Pancreas (tissue), 10 donors: ENCODE data around the gene BTN1A1. TPM values are rescaled to one million over a fixed set of nuclear protein-coding genes. Genes with fewer than 3 reads are reported as not detected.
"Not testable (repeated sequence)": the region's sequence is repeated elsewhere in the genome, so short reads cannot be mapped to it uniquely, and the experiment has no call there.

Source experiments
- ATAC-seq, 4 donors: fragments of 200-7000 bp; cut with Tn5 transposase; one replicate each; pipeline versions ENCODE4 v1.8.0 to v1.9.1; 2020; ENCODE audit warnings: mild to moderate bottlenecking in 4 of 4, moderate library complexity in 4 of 4
- DNase-seq, 6 donors: peaks; one replicate each; pipeline ENCODE4 v3.0.0-alpha.2; 2020
- FAIRE-seq: peaks from 2 replicates; lab custom pipeline; 2012; peaks lifted over from hg19 to GRCh38; lab: Jason Lieb, UNC
- H3K27ac ChIP-seq, 4 donors: fragments of 200-600 bp; sonication (generic); 1 replicate in 3 of 4; 2 replicates in 1 of 4; pipeline versions ENCODE4 v1.5.0 to v1.8.0; 2020
- H3K27me3 ChIP-seq, 4 donors: fragments of 200-600 bp; one replicate each; pipeline ENCODE4 v1.8.0; 2021
- H3K36me3 ChIP-seq, 3 donors: fragments of 200-600 bp; sonication (generic) in 1 of 3; one replicate each; pipeline versions ENCODE4 v1.5.0 to v1.8.0; 2020 to 2021
- H3K4me1 ChIP-seq, 3 donors: fragments of 200-600 bp; one replicate each; pipeline ENCODE4 v1.8.0; 2021
- H3K4me3 ChIP-seq, 4 donors: fragments of 200-600 bp; sonication (generic) in 2 of 4; one replicate each; pipeline versions ENCODE4 v1.5.0 to v1.8.0; 2020 to 2021
- H3K9me3 ChIP-seq, 4 donors: fragments of 200-600 bp; one replicate each; pipeline ENCODE4 v1.8.0; 2021
- WGBS, 2 donors: extraction: QIAGEN DNeasy Blood & Tissue Kit; methylation state at CpG; one replicate each; pipeline ENCODE4 v1.1.7; 2013; 5-methylcytosine and 5-hydroxymethylcytosine counted together
- intact Hi-C, 3 donors: fragments of 100-400 bp; cut with DNase I; formaldehyde crosslinking; loops; one replicate each; pipeline versions ENCODE4 v1.11.1 to v1.14.2; 2022
- polyA plus RNA-seq, 2 donors: library from polyadenylated mRNA; stranded (reverse); fragments of 200-250 nt; gene quantifications; one replicate each; pipeline ENCODE4 v1.2.3, GENCODE V29; 2013
- total RNA-seq, 6 donors: library from RNA; stranded (reverse); fragmentation: NEBNext Ultra II Directional in 4 of 6; extraction: Animal tissue kit (Norgen Biotek cat#: 25700) in 4 of 6; gene quantifications; one replicate each; pipeline versions ENCODE4 v1.2.1 to v1.2.4, GENCODE V29; 2021 to 2023
- TF ChIP-seq, protein P1 (sequence below), 4 donors: fragments of 200-600 bp; sonication (generic) in 3 of 4; IDR thresholded peaks; one replicate each; pipeline versions ENCODE4 v1.5.0 to v1.8.0; 2021; ENCODE audit warnings: antibody characterized with exemption in 4 of 4
- donor health status: healthy with polysubstance abuse.
- donor health status: DM: no; HTN: no; CAD: no; lungs with moderate emphysema.
- donor health status: DM: no; HTN: no; CAD: no.
- donor health status: control.
- donor health status: control.
- donor health status: Bipolar disorder and iron deficiency.
- donor health status: DM: yes; HTN: yes; CAD: no.
- donor health status: DM: no; HTN: no; CAD: no.
- donor health status: DM: no; HTN: no; CAD: no.
- donor health status: DM: yes; HTN: yes; CAD: no.

Gene BTN1A1
- total and polyA plus RNA-seq, 8 donors, result not detected

DNA sequence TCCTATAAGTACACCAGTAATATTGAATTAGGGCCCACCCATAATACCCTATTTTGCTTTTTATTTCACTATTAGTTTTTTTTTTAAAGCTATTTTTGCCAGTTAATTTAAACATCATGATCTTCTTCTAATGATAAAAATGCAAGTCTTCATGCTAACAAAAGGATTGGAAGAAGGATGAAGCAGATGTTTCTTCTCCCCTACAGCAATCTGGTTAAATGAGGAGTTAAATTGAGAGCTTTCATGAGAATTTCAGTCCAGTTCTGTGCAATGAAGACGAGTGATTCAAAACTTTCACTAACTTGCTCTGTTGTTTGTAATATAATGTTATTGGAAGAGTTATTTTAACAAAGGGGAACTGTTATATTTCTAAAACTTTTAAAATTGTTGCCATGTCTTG is 41.5 kb downstream of the BTN1A1 start:
- WGBS, 2 donors, result 74 to 82% methylated on average over 1 of the region's 1 CpG
- no peaks in the 10 kb centered on the region for H3K27me3 ChIP-seq
- H3K4me1 ChIP-seq, result peaks cover 0 to 5% (median 3%) of the 10 kb centered on the region in 3 donors
- no peak overlapping the region for H3K27ac ChIP-seq
- no peak overlapping the region for H3K4me3 ChIP-seq
- no peaks in the 10 kb centered on the region for H3K9me3 ChIP-seq
- peaks cover 0 to 8% (median 0%) of the 10 kb centered on the region in 3 donors for H3K36me3 ChIP-seq
- TF ChIP-seq, protein P1, sequence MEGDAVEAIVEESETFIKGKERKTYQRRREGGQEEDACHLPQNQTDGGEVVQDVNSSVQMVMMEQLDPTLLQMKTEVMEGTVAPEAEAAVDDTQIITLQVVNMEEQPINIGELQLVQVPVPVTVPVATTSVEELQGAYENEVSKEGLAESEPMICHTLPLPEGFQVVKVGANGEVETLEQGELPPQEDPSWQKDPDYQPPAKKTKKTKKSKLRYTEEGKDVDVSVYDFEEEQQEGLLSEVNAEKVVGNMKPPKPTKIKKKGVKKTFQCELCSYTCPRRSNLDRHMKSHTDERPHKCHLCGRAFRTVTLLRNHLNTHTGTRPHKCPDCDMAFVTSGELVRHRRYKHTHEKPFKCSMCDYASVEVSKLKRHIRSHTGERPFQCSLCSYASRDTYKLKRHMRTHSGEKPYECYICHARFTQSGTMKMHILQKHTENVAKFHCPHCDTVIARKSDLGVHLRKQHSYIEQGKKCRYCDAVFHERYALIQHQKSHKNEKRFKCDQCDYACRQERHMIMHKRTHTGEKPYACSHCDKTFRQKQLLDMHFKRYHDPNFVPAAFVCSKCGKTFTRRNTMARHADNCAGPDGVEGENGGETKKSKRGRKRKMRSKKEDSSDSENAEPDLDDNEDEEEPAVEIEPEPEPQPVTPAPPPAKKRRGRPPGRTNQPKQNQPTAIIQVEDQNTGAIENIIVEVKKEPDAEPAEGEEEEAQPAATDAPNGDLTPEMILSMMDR (IDR thresholded peaks at IDR 0.05), result no peak
- ATAC-seq, result no peak
- no peak for DNase-seq
- intact Hi-C loops, result no loop called here
- no peak for FAIRE-seq

DNA sequence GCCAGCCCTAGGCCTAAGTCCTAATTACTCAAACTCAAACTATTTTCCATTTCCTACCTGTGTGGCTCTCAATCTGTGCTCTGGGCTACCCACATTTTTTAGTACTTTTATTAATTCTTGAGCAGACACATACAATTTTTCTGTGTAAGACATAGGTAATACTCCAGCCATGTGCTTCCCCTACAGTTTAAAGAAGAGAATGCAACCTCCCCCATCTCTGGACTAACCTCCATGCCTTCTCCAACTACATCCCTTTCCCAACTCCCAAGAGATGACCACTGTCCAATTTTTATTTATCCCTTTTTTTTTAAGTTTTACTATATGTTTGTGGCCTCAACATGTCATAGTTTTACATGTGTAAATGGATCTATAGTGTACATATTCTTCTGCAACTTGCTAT is 43.9 kb downstream of the BTN1A1 start:
- no peak overlapping the region for H3K27ac ChIP-seq
- no peaks in the 10 kb centered on the region for H3K27me3 ChIP-seq
- DNase-seq (no peak), FAIRE-seq (no peak), ATAC-seq (peak in 1 of 4 donors; percentile 38)
- peaks cover 0 to 4% (median 0%) of the 10 kb centered on the region in 3 donors for H3K4me1 ChIP-seq
- intact Hi-C loops, result no loop called here
- TF ChIP-seq, protein P1 (IDR thresholded peaks at IDR 0.05), result no peak
- H3K9me3 ChIP-seq, result no peaks in the 10 kb centered on the region
- peaks cover 0 to 8% (median 0%) of the 10 kb centered on the region in 3 donors for H3K36me3 ChIP-seq
- H3K4me3 ChIP-seq, result no peak overlapping the region

DNA sequence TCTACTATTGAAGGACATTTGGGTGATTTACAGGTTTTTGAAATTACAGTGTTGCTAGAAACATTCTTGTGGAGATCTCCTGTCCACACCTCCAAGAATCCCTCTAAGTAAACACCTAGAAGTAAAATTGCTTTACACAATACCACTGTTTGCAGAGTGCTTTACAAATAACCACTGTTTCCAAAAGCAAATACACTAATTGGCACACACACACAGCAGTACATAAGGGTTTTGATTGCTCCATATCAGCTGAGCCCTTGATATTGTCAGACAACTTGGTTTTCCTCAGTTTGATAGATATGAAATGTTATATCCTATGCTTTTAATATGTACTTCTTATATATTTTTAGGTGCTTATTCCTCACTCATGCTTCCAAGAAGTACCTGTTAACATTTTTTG is 44.4 kb downstream of the BTN1A1 start:
- Histone ChIP-seq H3K27me3 (no peaks in the 10 kb centered on the region), H3K9me3 (no peaks in the 10 kb centered on the region), H3K36me3 (peaks cover 0 to 8% (median 0%) of the 10 kb centered on the region in 3 donors), H3K27ac (no peak overlapping the region), H3K4me3 (no peak overlapping the region), H3K4me1 (no peaks in the 10 kb centered on the region)
- TF ChIP-seq, protein P1 (IDR thresholded peaks at IDR 0.05), result no peak
- ATAC-seq, result no peak
- no peak for DNase-seq
- intact Hi-C loops, result no loop called here
- FAIRE-seq, result no peak

DNA sequence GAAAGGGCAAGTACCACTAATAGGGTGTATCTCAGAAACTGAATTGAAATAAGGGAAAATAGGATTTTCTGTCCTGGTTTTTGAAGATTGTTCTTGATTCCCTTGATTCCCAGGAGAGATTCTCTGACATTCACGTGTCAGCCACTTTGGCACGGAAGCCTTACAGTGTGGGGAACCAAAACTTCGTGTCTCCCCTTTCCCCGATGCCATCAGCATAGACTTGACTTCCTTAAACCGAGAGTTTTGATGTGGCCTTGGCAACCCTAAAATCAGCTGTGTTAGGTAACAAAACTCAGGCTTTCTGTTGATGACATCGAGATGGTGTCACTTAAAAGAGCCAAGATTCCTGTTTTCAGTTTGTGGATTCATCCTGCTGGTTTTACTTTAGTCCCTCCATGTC is 45.5 kb downstream of the BTN1A1 start:
- TF ChIP-seq, protein P1 (IDR thresholded peaks at IDR 0.05), result no peak
- FAIRE-seq (no peak), ATAC-seq (no peak), DNase-seq (no peak)
- Histone ChIP-seq H3K27me3 (no peaks in the 10 kb centered on the region), H3K36me3 (peaks cover 0 to 8% (median 0%) of the 10 kb centered on the region in 3 donors), H3K27ac (no peak overlapping the region), H3K4me1 (no peaks in the 10 kb centered on the region), H3K9me3 (no peaks in the 10 kb centered on the region), H3K4me3 (no peak overlapping the region)
- WGBS, 2 donors, result 91 to 92% methylated on average over 6 of the region's 6 CpGs
- intact Hi-C loops, result no loop called here

DNA sequence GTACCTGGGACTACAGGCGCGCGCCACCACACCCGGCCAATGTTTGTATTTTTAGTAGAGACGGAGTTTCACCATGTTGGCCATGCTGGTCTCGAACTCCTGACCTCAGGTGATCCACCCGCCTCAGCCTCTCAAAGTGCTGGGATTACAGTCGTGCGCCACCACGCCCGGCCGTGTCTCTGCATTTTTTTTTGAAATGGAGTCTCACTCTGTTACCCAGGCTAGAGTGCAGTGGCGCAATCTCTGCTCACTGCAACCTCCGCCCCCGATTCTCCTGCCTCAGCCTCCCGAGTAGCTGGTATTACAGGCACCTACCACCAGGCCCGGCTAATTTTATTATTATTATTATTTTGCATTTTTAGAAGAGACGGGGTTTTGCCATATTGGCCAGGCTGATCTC is 47.3 kb downstream of the BTN1A1 start:
- DNase-seq, FAIRE-seq, ATAC-seq, H3K4me1 ChIP-seq, H3K27me3 ChIP-seq, H3K36me3 ChIP-seq, H3K9me3 ChIP-seq, intact Hi-C loops, H3K27ac ChIP-seq, H3K4me3 ChIP-seq: not testable (repeated sequence)
- 93 to 96% methylated on average over 18 of the region's 18 CpGs for WGBS, 2 donors
